ENCODE results near the gene RYR2.
"Not testable (repeated sequence)": the region's sequence is repeated elsewhere in the genome, so short reads cannot be mapped to it uniquely, and the experiment has no call there.

Gene RYR2

DNA sequence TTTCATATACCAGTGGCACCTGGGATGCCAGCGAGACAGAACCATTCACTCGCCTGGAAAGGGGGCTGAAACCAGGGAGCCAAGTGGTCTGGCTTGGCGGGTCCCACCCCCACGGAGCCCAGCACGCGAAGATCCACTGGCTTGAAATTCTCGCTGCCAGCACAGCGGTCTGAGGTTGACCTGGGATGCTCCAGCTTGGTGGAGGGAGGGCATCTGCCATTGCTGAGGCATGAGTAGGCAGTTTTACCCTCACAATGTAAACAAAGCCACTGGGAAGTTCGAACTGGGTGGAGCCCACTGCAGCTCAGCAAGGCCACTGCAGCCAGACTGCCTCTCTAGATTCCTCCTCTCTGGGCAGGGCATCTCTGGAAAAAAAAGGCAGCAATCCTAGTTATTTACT is 778.6 kb downstream of the RYR2 start:
- DNase-seq, result not testable (repeated sequence)

DNA sequence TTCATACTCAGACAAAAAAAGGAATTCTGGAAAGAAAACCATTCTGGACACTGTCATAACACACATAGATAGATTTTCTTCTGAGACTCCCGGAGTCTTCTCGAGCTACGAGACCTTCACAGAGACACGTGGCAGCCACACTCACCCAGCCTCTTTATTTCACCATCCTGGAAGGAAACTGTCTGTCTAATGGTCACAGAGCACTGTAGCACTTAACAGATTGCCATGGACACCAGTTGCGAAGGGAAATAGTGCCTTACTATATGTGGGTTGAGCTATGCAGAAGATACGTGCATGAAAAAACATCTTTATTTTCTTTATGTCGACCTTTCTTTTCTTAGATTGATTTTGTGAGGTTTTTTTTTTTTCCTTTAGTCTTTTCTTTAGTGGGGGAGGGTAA is 790.9 kb downstream of the RYR2 start:
- DNase-seq, result no peak

DNA sequence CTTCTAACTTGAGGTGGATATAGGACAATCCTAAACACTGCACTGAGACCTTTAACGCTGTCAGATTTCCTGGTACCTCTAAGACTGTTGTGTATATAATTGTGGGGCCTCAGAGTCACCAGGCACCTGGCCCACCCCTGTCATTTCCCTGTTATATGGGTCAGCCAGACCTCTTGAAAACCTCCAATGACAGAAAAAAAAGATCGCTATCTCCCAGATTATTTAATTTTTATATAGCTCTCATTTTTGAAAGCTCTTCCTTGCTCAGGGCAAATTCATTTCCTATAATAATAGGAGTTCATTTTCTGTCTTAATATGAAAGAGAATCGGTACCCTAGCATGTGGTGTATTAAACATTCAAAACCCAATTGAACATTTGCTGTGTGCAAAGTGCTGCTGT is 792.1 kb downstream of the RYR2 start:
- no peak for DNase-seq

DNA sequence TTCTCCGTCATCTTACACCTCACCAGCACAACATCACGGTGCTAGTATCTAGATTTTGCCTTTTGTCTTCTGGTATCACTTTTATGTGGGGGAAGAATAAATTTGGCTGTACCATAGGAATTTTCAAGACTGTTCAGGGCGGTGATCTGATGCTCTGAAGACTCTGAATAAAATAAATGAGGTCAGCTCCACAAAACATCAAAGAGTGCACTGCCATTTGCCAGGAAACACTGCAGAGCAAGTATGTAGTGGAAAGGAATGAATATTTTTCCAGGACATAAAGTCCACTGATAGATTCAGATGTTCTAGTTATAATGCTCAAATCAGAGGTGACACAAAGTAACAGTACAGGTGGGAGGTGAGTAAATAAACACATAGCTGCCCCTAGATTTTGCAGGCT is 792.5 kb downstream of the RYR2 start:
- no peak for DNase-seq

DNA sequence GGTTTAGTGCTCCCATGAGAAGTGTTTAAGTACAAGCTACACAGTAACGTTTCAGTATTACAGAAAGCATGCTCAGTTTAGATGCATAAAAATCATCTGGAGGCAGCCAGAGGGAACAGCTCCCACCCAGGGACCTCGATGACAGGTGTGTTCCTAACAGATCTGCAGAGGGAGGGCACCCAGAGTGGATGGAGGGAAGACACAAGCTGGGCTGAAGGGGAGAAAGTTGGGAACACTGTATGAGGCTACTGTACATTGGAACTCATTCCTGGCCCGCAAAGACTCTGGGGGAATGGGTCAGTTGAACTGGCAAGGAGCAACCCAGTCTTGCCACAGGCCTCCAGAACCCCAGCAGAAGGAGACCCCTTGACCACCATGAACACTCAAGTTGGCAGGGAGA is 796.3 kb downstream of the RYR2 start:
- DNase-seq, result no peak

DNA sequence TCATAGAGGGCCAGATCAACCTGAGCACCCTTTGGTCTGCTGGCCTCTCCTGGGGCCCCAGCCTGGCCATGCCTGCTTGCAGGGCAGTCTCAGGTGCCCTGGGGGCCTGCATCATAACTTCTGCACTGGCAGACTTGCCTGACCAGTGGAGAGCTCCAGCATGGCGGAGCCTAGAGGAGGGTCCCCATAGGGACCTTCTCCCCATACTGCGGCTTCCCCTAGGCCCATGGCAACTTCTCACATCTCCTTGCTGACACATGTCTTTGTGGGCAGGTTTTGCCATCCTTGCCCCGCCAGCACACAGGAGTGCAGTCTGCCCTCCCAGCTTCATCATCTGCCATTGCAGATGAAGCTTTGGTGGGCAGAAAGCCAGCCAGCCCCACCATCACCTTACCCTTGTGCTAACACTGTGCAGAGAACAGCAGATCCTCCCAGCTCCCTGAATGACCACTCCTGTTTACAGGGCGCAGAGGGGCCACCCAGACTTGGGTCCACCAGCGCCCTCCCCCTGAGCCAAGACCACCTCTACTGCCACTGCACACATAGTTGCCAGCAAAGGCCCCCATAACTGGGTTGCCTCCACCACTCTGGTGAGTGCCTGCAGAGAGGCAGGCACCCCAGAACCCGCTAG is 797.0 kb downstream of the RYR2 start:
- no peak for DNase-seq

DNA sequence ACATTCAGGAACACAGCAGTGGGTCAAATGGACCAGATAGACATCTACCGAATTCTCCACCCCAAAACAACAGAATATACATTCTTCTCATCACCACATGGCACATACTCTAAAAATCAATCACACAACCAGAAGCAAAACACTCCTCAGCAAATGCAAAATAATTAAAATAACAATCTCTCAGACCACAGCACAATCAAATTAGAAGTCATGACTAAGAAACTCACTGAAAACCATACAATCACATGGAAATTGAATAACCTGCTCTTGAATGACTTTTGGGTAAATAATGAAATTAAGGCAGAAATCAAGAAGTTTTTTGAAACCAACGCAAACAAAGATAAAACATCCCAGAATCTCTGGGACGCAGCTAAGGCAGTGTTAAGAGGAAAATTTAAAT is 799.5 kb downstream of the RYR2 start:
- no peak for DNase-seq

DNA sequence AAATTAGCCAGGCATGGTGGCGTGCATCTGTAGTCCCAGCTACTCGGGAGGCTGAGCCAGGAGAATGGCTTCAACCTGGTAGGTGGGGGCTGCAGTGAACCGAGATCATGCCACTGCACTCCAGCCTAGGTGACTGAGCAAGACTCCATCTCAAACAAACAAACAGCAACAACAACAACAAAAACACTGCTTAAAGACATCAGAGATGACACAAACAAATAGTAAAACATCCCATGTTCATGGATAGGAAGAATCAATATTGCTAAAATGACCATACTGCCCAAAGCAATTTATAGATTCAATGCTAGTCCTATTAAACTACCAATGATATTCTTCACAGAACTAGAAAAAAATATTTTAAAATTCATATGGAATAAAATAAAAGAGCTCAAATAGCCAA is 801.5 kb downstream of the RYR2 start:
- not testable (repeated sequence) for DNase-seq

DNA sequence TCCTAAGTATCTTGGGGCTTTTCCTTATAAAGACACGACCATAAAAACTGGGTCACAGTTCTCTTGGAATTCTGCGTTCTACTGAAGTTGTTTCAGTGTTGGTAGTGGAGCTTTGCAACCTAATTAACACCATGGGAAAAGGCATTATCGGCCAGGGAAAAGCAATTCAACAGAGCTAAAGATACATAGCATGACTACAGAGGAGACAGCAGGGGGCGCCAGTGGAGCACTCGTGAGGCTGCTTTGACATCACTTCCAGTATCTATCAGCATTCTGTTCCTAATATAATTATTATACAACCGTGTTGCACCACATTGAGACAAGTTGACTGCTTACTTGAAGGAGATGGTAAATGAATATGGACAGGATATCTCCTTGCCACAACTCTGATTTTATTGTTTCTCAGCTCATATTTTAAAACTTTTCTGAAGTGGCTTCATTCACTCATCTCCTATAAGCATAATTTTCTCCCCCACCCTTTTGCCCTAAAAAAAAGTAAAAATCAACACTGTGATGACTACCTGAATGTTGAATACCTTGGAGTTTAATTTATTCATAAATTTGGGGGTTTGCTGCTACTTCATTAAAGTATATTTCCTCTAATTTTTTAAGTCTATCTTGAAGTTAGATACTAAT is 809.3 kb downstream of the RYR2 start:
- DNase-seq, result peak; percentile 9

DNA sequence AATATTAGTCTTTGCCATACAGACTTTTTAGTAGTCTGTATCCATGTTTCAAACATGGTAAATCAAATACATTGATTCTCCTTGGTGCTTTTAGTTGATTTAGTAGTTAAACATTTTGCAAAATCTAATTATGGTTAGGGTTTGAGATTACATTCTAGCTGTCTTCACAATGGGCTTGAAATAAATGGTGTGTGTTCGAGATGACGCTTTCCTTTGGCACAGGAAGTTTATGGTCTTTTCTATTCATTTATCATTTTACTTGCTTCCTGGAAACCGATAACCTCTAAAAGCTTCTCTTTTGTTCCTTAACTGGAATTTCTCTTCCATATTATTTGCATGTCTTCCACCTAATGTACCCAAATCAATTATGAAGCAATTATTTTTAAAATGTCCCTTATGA is 810.4 kb downstream of the RYR2 start:
- DNase-seq, result no peak

DNA sequence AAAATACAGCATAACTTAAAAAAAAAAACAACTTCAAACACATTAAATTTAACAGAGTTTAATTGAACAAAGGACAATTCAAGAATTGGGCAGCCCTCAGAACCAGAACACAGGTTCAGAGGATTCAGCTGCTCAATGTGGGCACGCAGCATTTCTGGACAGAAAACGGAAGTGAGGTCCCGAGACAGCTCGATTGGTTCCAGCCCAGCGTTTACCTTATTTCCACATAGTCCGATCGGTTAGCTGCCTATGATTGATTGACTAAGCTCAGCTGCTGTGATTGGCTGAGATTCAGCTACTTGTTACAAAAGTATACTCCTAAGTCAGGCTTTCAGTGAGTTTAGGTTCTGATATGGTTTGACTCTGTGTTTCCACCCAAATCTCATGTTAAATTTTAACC is 815.5 kb downstream of the RYR2 start:
- DNase-seq, result no peak

DNA sequence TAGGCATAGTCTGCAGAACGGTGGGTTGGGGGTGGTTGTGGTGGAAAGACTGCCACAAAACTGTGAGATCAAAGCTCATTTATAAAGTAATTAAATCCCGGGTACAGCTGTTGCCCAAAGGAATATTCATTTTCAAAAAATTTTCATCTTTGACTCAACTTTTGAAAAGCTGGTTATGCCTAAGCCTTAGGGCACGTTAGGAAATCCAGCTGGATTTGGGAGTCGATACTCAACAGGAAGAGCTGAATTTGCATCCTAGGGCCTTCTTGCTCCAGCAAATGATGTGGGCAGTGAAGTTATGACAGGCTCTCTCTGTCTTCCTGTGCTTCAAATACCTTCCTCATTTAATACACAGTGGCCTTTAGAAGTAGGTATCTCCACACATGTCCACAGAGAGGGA is 817.0 kb downstream of the RYR2 start:
- no peak for DNase-seq

DNA sequence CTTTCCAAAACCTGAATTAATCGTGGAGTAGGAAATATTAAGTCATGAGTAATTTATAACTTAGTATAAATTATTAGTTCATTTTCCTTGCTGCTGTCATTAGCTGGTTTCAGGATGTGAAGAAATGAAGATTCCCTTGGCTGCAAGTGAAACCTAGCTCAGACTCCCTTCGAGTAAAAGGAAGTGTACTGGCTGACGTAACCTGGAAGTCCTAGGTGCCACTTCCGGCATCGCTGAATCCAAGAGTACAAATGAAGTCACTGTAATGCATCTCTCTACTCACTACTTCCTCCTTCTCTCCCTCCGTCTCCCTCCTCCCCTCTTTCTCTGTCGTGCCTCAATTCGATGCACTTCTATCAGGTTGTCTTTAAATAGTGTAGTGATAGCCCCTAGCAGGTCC is 820.0 kb downstream of the RYR2 start:
- no peak for DNase-seq

DNA sequence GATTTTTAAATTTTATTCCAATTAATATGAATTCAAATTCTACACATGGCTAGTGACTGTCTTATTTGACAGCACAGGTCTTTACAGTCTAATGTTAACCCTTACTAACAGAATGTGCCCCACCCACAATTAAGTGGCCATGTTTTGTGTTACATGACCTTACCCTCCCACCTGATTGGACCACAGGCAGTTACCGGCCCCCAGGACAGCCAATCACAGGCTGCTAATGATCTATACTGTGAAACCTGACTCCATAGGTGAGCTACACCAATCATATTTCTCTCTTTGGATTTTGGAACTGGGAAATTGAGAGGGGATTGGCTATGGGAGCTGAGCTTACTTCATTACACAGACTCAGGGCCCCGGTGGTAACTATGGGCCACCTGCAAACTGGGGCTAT is 821.2 kb downstream of the RYR2 start:
- DNase-seq, result no peak

DNA sequence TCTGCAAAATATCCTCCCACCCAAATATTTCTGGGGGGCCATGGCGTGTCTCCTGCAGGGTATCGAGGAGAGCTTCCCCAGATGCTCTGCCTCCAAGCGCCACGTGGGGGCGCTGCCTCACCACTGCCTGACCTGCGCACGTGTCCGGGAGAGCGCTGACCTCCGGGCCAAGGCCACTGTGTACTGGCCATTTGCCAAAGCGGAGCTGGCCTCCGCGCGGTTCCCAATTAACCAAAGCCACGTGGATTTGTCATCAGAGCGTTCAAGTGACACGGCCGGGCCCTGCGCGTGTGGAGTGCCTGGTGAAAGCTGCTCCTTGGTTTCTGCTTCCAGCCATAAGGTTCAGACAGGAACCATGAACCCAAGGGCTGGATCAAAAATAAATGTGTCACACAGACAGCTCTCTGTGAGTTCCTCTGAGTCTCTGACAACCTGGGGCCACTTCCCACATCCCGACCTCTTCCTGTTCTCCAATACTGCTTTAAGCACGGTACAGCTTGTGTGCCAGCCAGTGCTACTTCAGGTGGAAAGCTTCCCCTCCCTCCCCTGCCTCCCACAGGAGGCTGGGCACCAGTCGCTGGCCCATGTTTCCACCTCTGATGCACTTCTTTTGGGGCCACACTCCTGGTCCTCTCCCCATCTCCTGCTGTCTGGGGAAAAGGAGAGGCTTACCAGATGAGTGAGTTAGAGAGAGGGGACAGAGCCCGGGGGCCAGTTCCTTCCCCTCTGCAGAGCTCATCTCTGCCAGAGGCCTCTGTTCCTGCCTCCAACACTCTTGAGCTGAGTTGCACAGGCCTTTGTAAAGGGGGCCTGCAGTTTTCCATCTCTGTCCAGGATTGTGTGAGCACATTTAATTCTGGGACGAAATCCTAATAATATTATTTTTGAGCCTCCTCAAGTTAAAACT is 822.6 kb downstream of the RYR2 start:
- DNase-seq, result no peak

DNA sequence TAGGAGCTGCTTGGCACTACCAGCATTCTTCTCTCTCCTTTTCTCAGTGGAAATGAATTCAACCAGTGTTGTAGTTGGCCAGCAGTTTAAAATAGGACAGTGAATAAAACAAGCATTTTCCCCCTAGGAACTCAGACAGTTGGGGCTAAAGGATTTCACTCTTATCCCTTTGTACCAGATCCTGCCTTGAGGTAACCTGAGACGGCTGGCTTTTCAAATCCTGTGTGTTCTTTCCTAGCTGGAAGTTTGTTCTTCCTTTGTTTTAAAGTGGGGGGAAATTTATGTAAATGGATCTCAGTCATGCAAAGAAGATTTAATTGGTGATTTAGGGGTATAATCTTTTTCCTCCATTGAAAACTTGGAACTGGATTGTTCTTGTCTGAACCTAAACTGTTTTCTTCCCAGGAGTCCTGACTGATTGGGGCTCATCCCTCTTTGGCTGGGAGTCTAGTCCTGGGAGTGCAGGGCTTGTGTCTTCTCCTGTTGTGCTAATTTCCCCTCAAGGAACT is 825.5 kb downstream of the RYR2 start:
- DNase-seq, result no peak

DNA sequence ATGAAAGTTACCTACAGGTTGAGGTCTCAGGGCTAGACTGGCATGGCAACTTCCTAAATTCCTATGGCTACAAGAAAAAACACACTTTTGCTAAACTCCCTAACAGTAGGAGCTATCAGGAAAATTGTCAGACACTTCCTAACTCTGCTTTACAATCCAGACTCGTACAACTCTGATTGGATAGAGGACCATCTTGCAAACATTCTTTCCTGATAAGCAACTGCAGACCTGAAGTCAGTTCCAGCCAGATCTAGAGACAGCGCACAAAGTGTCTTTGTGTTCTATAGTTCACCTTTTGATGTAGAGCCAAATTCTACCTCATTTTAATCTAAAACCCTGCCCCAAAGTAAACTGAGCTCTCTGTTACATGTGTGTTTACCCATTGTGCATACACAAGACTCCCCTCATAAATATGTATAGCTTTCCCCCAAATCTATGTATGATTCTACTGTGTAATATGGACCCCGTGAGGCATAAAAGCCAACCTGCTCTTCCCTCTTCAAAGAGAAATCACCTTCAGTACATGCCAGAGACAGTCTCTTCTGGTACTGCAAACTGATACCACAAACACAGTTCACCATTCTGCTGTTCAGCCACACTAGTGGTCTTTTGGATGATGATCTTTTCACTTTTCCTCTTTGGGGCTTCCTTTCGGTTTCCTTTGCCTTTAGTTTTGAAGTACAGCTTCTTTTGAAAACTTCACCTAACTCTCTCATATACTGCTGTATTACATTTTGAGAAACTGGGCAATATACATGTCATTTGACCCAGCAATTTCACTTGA is 827.0 kb downstream of the RYR2 start:
- DNase-seq, result no peak

DNA sequence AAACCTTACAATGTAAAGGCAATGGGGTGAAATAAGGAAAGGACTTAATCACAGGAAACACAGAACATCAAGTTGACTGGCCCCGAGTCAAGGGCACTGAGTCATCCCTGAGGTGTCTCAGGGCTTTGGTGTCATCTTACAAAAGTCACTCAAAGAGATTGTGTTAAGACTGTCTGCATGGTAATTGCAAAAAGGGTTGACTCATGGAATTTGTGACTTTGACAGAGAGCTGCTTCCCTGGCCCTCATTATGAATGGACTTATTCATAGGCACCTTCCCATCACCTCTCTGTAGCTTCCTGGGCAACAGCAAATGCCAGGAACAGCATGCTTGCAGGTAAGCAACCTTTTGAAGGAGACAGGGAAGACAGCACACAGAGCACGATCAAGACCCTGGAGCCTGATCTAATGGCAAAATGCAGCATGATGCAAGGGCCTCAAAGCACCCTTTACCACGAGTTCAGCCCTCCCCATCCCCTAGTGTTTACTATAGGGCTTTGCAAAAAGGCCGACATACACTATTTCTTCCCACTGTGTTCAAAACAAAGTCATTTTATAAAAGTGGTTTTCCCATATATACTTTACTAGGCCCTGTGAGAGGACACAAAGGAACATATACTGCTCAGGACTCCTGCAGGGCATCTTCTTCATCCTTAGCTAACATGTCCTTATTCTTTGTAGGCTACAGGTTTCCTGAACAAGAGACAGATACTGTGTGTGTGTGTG is 831.7 kb downstream of the RYR2 start:
- DNase-seq, result no peak

DNA sequence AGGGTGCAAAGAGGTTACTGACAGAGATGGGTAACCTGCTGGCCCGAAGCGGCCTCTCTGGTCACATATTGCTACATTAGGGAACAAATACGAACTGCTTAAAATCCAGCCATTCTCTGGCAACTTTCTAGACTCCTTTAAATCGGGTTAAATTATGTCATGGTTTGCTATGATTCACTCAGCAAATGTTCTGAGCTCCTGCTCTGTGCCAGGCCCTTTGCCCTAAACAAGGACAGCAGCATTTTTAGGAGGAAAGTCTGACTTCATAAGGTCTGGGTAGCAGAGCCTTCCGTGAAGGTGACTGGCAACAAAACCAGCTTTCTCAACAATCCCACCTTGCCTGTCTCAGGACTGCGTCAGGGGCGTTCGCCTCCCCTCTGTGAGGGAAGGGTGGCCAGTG is 833.3 kb downstream of the RYR2 start:
- no peak for DNase-seq

DNA sequence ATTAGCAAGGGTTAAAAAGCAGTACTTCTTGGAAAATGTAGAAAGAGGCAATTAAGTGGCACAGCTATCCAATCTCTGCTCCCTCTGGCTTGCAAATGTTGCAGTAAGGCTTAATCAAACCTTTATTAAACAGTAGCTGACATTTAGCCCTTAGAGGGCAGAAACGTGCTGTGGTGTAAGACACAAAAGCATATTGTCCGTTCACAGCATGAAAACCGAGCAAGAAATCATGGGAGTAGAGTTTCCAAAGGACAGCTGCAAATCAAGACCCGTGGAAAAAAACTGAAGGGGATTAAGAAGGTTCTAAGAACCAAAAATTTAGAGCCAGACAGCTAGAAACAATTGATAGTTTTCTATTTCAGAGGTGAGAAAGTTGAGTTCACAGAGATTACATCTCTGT is 835.6 kb downstream of the RYR2 start:
- DNase-seq, result no peak

DNA sequence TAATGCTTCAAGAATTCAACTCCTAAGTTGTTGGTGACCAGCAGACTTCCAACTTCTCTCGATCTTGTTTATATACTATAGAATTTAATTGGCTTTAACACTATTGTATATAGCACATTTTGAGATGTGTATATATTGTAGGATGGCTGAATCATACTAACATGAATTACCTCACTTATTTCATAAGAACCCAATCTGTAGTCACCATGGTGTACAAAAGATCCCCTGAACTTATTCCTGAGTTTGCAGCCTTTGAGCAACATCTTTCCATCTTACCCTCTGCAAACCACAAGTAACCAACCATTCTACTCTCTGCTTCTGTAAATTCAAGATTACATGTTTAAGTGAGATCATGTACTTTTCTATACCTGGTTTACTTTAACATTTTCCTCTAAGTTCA is 836.4 kb downstream of the RYR2 start:
- DNase-seq, result no peak

DNA sequence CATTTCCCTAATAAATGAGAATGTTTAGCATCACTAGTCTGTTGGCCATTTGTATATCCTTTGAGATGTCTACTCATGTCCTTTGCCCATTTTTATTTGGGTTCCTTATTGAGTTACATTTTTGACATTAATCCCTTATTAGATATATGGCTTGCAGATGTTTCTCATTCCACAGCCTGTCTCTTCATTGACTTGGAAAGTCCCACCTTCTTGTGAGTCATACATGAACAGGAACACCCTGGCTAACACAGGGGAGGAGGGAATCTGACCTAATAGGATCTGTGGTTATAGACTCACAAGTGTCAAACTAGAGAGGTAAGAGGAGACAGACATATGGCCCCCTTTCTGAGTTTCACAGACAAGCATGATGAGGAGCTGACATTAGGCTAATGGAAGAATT is 837.2 kb downstream of the RYR2 start:
- no peak for DNase-seq
